ENCODE data around the gene TPPP. TPM values are rescaled to one million over a fixed set of nuclear protein-coding genes. Genes with fewer than 3 reads are reported as not detected.

Gene TPPP
- total RNA-seq, 1 experiment from 2014 or later, result 0.18 TPM

GRCh38 chr5:612498-613424, 80.4 kb downstream of the TPPP start:
- intact Hi-C loops (cut with micrococcal nuclease; ENCODE audit: unreplicated experiment), result loop anchor here (10.0 kb wide), 1 partner anchor 168 kb away; the partner anchor contains the start of gene EXOC3
- POLR2A ChIA-PET, result no interaction called here

GRCh38 chr5:611731-612486, 81.2 kb downstream of the TPPP start, which contains the start of gene CEP72:
Gene CEP72 (plus strand): TSS chr5:612340. CDS start chr5:612362, 22 bp downstream.
- Histone ChIP-seq H3K9me3 (peaks cover 13% of the 10 kb centered on the region; the same call in 1 of the 2 replicates), H3K36me3 (ENCODE audit: control insufficient read depth, insufficient read depth, low read length) (no peaks in the 10 kb centered on the region), H3K4me1 (peaks cover 4% of the 10 kb centered on the region; the same call in 1 of the 2 replicates), H3K27me3 (replicated peaks; ENCODE audit: control insufficient read depth, insufficient read depth, low read length) (no peaks in the 10 kb centered on the region), H3K4me3 (ENCODE audit: low read depth, low read length) (peak within 1 kb of the TSS; percentile 85)
- Mint-ChIP-seq H3K27ac (ENCODE audit: unreplicated experiment) (peak within 1 kb of the TSS; percentile 90), H3K36me3 (ENCODE audit: insufficient read depth, unreplicated experiment) (peaks cover 47% of the 10 kb centered on the region), H3K4me1 (ENCODE audit: low read depth, unreplicated experiment) (peaks cover 13% of the 10 kb centered on the region), H3K4me3 (ENCODE audit: unreplicated experiment) (peak within 1 kb of the TSS; percentile 93), H3K9me3 (ENCODE audit: unreplicated experiment) (peaks cover 33% of the 10 kb centered on the region), H3K27me3 (ENCODE audit: insufficient read depth, unreplicated experiment) (no peaks in the 10 kb centered on the region)
- POLR2A ChIA-PET, result interaction anchor here (0.6 kb wide), 1 partner anchor 87 kb away, joined by 3 read pairs; no protein-coding TSS in a partner anchor
- peak; percentile 91 to 92 for DNase-seq
- TF ChIP-seq CTCF (IDR thresholded peaks at IDR 0.05; ENCODE audit: insufficient read depth in 1 of 2, low read depth in 1 of 2, low read length in 1 of 2, severe bottlenecking in 1 of 2, unreplicated experiment in 1 of 2), result no peak
- no TSS peak for BruUV-seq (replicated peaks)
- CTCF ChIA-PET, result interaction anchor here (1.0 kb wide), 1 partner anchor 165 kb away, joined by 3 read pairs; no protein-coding TSS in a partner anchor
- intact Hi-C loops (cut with micrococcal nuclease; ENCODE audit: unreplicated experiment), result loop anchor here (10.0 kb wide), 1 partner anchor 167 kb away; the partner anchor contains the start of gene EXOC3

More at GRCh38 chr5:612498-613424, 80.4 kb downstream of the TPPP start:
- no peak for TF ChIP-seq CTCF (IDR thresholded peaks at IDR 0.05; ENCODE audit: insufficient read depth in 1 of 2, low read depth in 1 of 2, low read length in 1 of 2, severe bottlenecking in 1 of 2, unreplicated experiment in 1 of 2)
- Mint-ChIP-seq H3K36me3 (ENCODE audit: insufficient read depth, unreplicated experiment) (peaks cover 47% of the 10 kb centered on the region), H3K27me3 (ENCODE audit: insufficient read depth, unreplicated experiment) (no peaks in the 10 kb centered on the region), H3K9me3 (ENCODE audit: unreplicated experiment) (peaks cover 33% of the 10 kb centered on the region), H3K4me1 (ENCODE audit: low read depth, unreplicated experiment) (peaks cover 13% of the 10 kb centered on the region), H3K27ac (ENCODE audit: unreplicated experiment) (peak overlapping the region; percentile 90), H3K4me3 (ENCODE audit: unreplicated experiment) (peak overlapping the region; percentile 93)
- peak overlapping the region; percentile 85 for H3K4me3 ChIP-seq (ENCODE audit: low read depth, low read length)
- TSS peak; percentile 32 for BruUV-seq (replicated peaks)
- CTCF ChIA-PET, result interaction anchor here (1.0 kb wide), 1 partner anchor 166 kb away, joined by 3 read pairs; no protein-coding TSS in a partner anchor
- H3K9me3 ChIP-seq, result peaks cover 13% of the 10 kb centered on the region; the same call in 1 of the 2 replicates
- DNase-seq, result peak; percentile 52 to 55
- no peaks in the 10 kb centered on the region for H3K36me3 ChIP-seq (ENCODE audit: control insufficient read depth, insufficient read depth, low read length)
- peaks cover 4% of the 10 kb centered on the region; the same call in 1 of the 2 replicates for H3K4me1 ChIP-seq
- H3K27me3 ChIP-seq (replicated peaks; ENCODE audit: control insufficient read depth, insufficient read depth, low read length), result no peaks in the 10 kb centered on the region

Measured in Caco-2 (cell line).